ENCODE results near the gene CHST10.

- no peak for TF ChIP-seq PBX3 (IDR thresholded peaks at IDR 0.05; ENCODE audit: insufficient replicate concordance, low read depth, low read length)
- no peak for TF ChIP-seq JUNB (IDR thresholded peaks at IDR 0.05)
- no peak for TF ChIP-seq TBL1XR1 (IDR thresholded peaks at IDR 0.05; ENCODE audit: low read depth, low read length)
- TF ChIP-seq EZH2 (IDR thresholded peaks at IDR 0.05; ENCODE audit: borderline replicate concordance, control insufficient read depth, low read depth, low read length) = no peak
- TF ChIP-seq CTCF (IDR thresholded peaks at IDR 0.05 in 2 of 3, conservative IDR thresholded peaks at IDR 0.05 in 1 of 3; ENCODE audit: control insufficient read depth in 2 of 3, extremely low read depth in 1 of 3, insufficient read depth in 1 of 3, low read depth in 3 of 3, low read length in 3 of 3) = no peak
- no peak for TF ChIP-seq NR2C2 (IDR thresholded peaks at IDR 0.05; ENCODE audit: borderline replicate concordance, control insufficient read depth, insufficient read length, low read depth)
- TF ChIP-seq BCLAF1 (IDR thresholded peaks at IDR 0.05) = no peak
- TF ChIP-seq KLF5 (IDR thresholded peaks at IDR 0.05; ENCODE audit: partially characterized antibody) = no peak
Measured at GRCh38 chr2:100392715-100393114, 24.8 kb downstream of the CHST10 start.

Data from GM12878 (cell line).